ENCODE results near the gene IL1RAPL2. TPM values are rescaled to one million over a fixed set of nuclear protein-coding genes. Genes with fewer than 3 reads are reported as not detected.

IL1RAPL2 gene
- total and polyA plus RNA-seq, 2 of the 4 experiments (the other 2 are of a cell fraction), result 0.03 TPM; not detected in 1

DNA sequence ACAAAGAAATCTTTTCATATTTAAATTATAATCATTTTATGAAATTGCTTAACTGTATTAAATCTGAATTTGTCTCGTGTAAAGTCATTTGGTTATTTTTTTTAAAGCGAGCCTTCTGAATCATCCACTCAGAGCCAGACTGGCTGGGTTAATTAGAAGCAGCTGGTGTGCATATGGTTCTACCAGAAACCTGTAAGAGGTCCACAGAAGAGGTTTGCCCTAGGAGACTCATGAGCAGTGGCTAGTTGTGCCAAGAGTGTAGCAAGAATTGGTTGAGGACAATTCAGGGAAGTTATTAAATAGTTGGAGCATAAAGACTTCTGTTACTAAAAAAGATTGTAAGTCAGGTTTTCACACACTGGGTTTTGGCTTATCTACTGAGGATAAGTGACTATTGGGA lies 267.4 kb downstream of the IL1RAPL2 start:
- no peak overlapping the region for H4K91ac ChIP-seq (ENCODE audit: insufficient read depth, low read depth, low read length)
- H3K4me2 ChIP-seq (ENCODE audit: low read depth, low read length), result no peak overlapping the region
- no peak overlapping the region for H4K8ac ChIP-seq (ENCODE audit: low read depth in 2 of 2, low read length in 2 of 2)
- H3K4me3 ChIP-seq (ENCODE audit: insufficient read depth, low read depth, low read length), result no peak overlapping the region
- H2BK120ac ChIP-seq (ENCODE audit: low read depth, low read length), result no peak overlapping the region
- H3K79me1 ChIP-seq (ENCODE audit: low read depth in 1 of 2, low read length in 2 of 2), result no peaks in the 10 kb centered on the region
- CTCF ChIA-PET, result no interaction called here
- no TSS peak for BruUV-seq (replicated peaks)
- no peak overlapping the region for H3K56ac ChIP-seq (ENCODE audit: extremely low read depth, insufficient read depth, low read length)
- intact Hi-C loops (cut with micrococcal nuclease) (no loop called here), dilution Hi-C loops (cut with HindIII; ENCODE audit: low sequenced_read_pairs, unreplicated experiment) (no loop called here), in situ Hi-C loops (cut with MboI; ENCODE audit: low sequenced_read_pairs) (no loop called here)
- WGBS, 2 experiments (ENCODE audit: extremely low coverage in 2 of 2, insufficient read length in 1 of 2), result no CpG with 5 or more reads among the region's 2 CpGs
- DNase-seq (no peak), ATAC-seq (ENCODE audit: low read depth) (no peak)
- no peak overlapping the region for H2AK5ac ChIP-seq (ENCODE audit: low read depth, low read length)
- no peak overlapping the region for H3K27ac ChIP-seq (ENCODE audit: insufficient read depth, low read length)
- no peak overlapping the region for H3K23ac ChIP-seq (ENCODE audit: low read depth, low read length)
- H3K27me3 ChIP-seq (ENCODE audit: control insufficient read depth, insufficient read depth, low read length), result no peaks in the 10 kb centered on the region
- POLR2A ChIA-PET (ENCODE audit: unreplicated experiment), result no interaction called here
- H2BK20ac ChIP-seq (ENCODE audit: low read depth, low read length), result no peak overlapping the region
- H2AFZ ChIP-seq (replicated peaks; ENCODE audit: low read length, poor library complexity), result no peak overlapping the region
- no peaks in the 10 kb centered on the region for H3K9me3 ChIP-seq (ENCODE audit: control insufficient read depth, insufficient read depth, low read length)
- H3K18ac ChIP-seq (ENCODE audit: low read depth, low read length), result no peak overlapping the region
- H3K4me1 ChIP-seq (ENCODE audit: control insufficient read depth, insufficient read depth, low read length), result no peaks in the 10 kb centered on the region
- no peak overlapping the region for H4K5ac ChIP-seq (ENCODE audit: low read depth, low read length)
- no peak overlapping the region for H3K4ac ChIP-seq (ENCODE audit: low read depth, low read length)
- H2BK15ac ChIP-seq (ENCODE audit: low read depth, low read length), result no peak overlapping the region
- no peaks in the 10 kb centered on the region for H4K20me1 ChIP-seq (ENCODE audit: insufficient read depth, low read length)
- no peak overlapping the region for H2AK9ac ChIP-seq (replicated peaks; ENCODE audit: low read depth, low read length, poor library complexity)
- TF ChIP-seq, protein P1, sequence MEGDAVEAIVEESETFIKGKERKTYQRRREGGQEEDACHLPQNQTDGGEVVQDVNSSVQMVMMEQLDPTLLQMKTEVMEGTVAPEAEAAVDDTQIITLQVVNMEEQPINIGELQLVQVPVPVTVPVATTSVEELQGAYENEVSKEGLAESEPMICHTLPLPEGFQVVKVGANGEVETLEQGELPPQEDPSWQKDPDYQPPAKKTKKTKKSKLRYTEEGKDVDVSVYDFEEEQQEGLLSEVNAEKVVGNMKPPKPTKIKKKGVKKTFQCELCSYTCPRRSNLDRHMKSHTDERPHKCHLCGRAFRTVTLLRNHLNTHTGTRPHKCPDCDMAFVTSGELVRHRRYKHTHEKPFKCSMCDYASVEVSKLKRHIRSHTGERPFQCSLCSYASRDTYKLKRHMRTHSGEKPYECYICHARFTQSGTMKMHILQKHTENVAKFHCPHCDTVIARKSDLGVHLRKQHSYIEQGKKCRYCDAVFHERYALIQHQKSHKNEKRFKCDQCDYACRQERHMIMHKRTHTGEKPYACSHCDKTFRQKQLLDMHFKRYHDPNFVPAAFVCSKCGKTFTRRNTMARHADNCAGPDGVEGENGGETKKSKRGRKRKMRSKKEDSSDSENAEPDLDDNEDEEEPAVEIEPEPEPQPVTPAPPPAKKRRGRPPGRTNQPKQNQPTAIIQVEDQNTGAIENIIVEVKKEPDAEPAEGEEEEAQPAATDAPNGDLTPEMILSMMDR (conservative IDR thresholded peaks at IDR 0.05; ENCODE audit: low read depth, low read length), result no peak
- no peak for TF ChIP-seq RCOR1 (IDR thresholded peaks at IDR 0.05; ENCODE audit: insufficient replicate concordance, low read length)
- no peak for TF ChIP-seq RAD21 (IDR thresholded peaks at IDR 0.05; ENCODE audit: low read length)
- no peak for TF ChIP-seq FOS (IDR thresholded peaks at IDR 0.05; ENCODE audit: low read depth, low read length)
- no peaks in the 10 kb centered on the region for H3K36me3 ChIP-seq (ENCODE audit: control insufficient read depth, insufficient read depth, low read length)
- no peak overlapping the region for H3K14ac ChIP-seq (replicated peaks; ENCODE audit: low read depth, low read length)
- H3K9me1 ChIP-seq (ENCODE audit: insufficient read depth, low read length), result no peaks in the 10 kb centered on the region
- H2BK5ac ChIP-seq (ENCODE audit: low read depth, low read length, poor library complexity, severe bottlenecking), result no peak overlapping the region
- no peak overlapping the region for H3K9ac ChIP-seq (ENCODE audit: low read depth, low read length)
